ENCODE results near the gene ZCCHC24.

Gene ZCCHC24

GRCh38 chr10:79463578-79464496, 18.4 kb upstream of the ZCCHC24 start:
- DNase-seq (ENCODE audit: low read depth) = peak; percentile 66
- no peak for TF ChIP-seq CTCF (conservative IDR thresholded peaks at IDR 0.05; ENCODE audit: low read depth, low read length)
- H3K4me3 ChIP-seq (ENCODE audit: low read depth, low read length) = no peak overlapping the region

GRCh38 chr10:79460687-79461086, 15.3 kb upstream of the ZCCHC24 start:
- no peak for TF ChIP-seq CTCF (conservative IDR thresholded peaks at IDR 0.05; ENCODE audit: low read depth, low read length)
- DNase-seq (ENCODE audit: low read depth) = no peak
- no peak overlapping the region for H3K4me3 ChIP-seq (ENCODE audit: low read depth, low read length)

GRCh38 chr10:79459243-79459642, 13.8 kb upstream of the ZCCHC24 start:
- no peak for DNase-seq (ENCODE audit: low read depth)
- H3K4me3 ChIP-seq (ENCODE audit: low read depth, low read length) = no peak overlapping the region
- TF ChIP-seq CTCF (conservative IDR thresholded peaks at IDR 0.05; ENCODE audit: low read depth, low read length) = no peak

GRCh38 chr10:79458483-79458882, 13.1 kb upstream of the ZCCHC24 start:
- H3K4me3 ChIP-seq (ENCODE audit: low read depth, low read length) = no peak overlapping the region
- TF ChIP-seq CTCF (conservative IDR thresholded peaks at IDR 0.05; ENCODE audit: low read depth, low read length) = no peak
- no peak for DNase-seq (ENCODE audit: low read depth)

- DNase-seq (ENCODE audit: low read depth) = no peak
- no peak overlapping the region for H3K4me3 ChIP-seq (ENCODE audit: low read depth, low read length)
- no peak for TF ChIP-seq CTCF (conservative IDR thresholded peaks at IDR 0.05; ENCODE audit: low read depth, low read length)
These were observed 11.9 kb upstream of the ZCCHC24 start for GRCh38 chr10:79457256-79457785.

- no peak for TF ChIP-seq CTCF (conservative IDR thresholded peaks at IDR 0.05; ENCODE audit: low read depth, low read length)
- H3K4me3 ChIP-seq (ENCODE audit: low read depth, low read length) = no peak overlapping the region
These were observed 8.8 kb upstream of the ZCCHC24 start for GRCh38 chr10:79454259-79454658.

More at GRCh38 chr10:79454259-79454658, 8.8 kb upstream of the ZCCHC24 start:
- peak; percentile 88 for DNase-seq (ENCODE audit: low read depth)

Data from choroid plexus epithelial cell (primary cell).